Mesenchymal stem cell (in vitro differentiated cells and primary cell): ENCODE data around the gene GFOD1.

ENCODE experiments used
- DNase-seq: peaks from one replicate; pipeline ENCODE4 v3.0.0-alpha.2; 2013
- H2AFZ ChIP-seq: one replicate; pipeline ENCODE4 v1.6.1; 2013; ENCODE audit warnings: low read depth, mild to moderate bottlenecking, control low read depth, inconsistent platforms, low read length, moderate library complexity
- H2AK5ac ChIP-seq: 2 replicates; pipeline ENCODE4 v1.6.1; 2013; ENCODE audit warnings: low read length, moderate library complexity, mild to moderate bottlenecking, inconsistent platforms; ENCODE audit not compliant: severe bottlenecking
- H2BK120ac ChIP-seq: one replicate; pipeline ENCODE4 v1.6.1; 2013; ENCODE audit warnings: low read depth, mild to moderate bottlenecking, inconsistent platforms, low read length, moderate library complexity
- H2BK12ac ChIP-seq, 2 experiments: one replicate each; pipeline ENCODE4 v1.6.1; 2013; ENCODE audit warnings: inconsistent platforms in 2 of 2, low read length in 2 of 2, mild to moderate bottlenecking in 2 of 2, moderate library complexity in 2 of 2, control low read depth in 1 of 2
- H2BK15ac ChIP-seq: one replicate; pipeline ENCODE4 v1.6.1; 2013; ENCODE audit warnings: mild to moderate bottlenecking, low read depth, inconsistent platforms; ENCODE audit not compliant: poor library complexity, severe bottlenecking
- H2BK5ac ChIP-seq: 2 replicates; pipeline ENCODE4 v1.6.1; 2013; ENCODE audit warnings: low read depth, mild to moderate bottlenecking, low read length, control low read depth, inconsistent platforms; ENCODE audit not compliant: poor library complexity, severe bottlenecking
- H3K14ac ChIP-seq, 2 experiments: one replicate each; pipeline ENCODE4 v1.6.1; 2013; ENCODE audit warnings: inconsistent platforms in 2 of 2, low read length in 2 of 2, control low read depth in 1 of 2, mild to moderate bottlenecking in 1 of 2, moderate library complexity in 1 of 2
- H3K18ac ChIP-seq, 2 experiments: one replicate each; pipeline ENCODE4 v1.6.1; 2013; ENCODE audit warnings: inconsistent platforms in 2 of 2, low read length in 2 of 2, control low read depth in 1 of 2, low read depth in 1 of 2, mild to moderate bottlenecking in 1 of 2
- H3K23ac ChIP-seq, 2 experiments: one replicate each; pipeline ENCODE4 v1.6.1; 2013; ENCODE audit warnings: inconsistent platforms in 2 of 2, low read length in 2 of 2, mild to moderate bottlenecking in 2 of 2, moderate library complexity in 2 of 2, control low read depth in 1 of 2
- H3K27ac ChIP-seq: 2 replicates; pipeline ENCODE4 v1.5.1; 2013; ENCODE audit warnings: mild to moderate bottlenecking, moderate library complexity, low read length, control low read depth, inconsistent platforms; ENCODE audit not compliant: poor library complexity, severe bottlenecking
- H3K27me3 ChIP-seq, 2 experiments: 2 replicates each; pipeline versions ENCODE4 v1.6.1 to v1.7.0; 2013; ENCODE audit warnings: low read length in 2 of 2, mild to moderate bottlenecking in 2 of 2, moderate library complexity in 2 of 2, control low read depth in 1 of 2, inconsistent platforms in 1 of 2; ENCODE audit not compliant: control insufficient read depth in 1 of 2, insufficient read depth in 1 of 2
- H3K36me3 ChIP-seq, 2 experiments: 2 replicates each; pipeline versions ENCODE4 v1.6.1 to v1.7.0; 2013; ENCODE audit warnings: low read length in 2 of 2, control low read depth in 1 of 2, inconsistent platforms in 1 of 2, low read depth in 1 of 2, mild to moderate bottlenecking in 1 of 2; ENCODE audit not compliant: insufficient read depth in 2 of 2, control insufficient read depth in 1 of 2
- H3K4ac ChIP-seq, 2 experiments: one replicate each; pipeline ENCODE4 v1.6.1; 2013; ENCODE audit warnings: inconsistent platforms in 2 of 2, low read length in 2 of 2, mild to moderate bottlenecking in 2 of 2, moderate library complexity in 2 of 2, control low read depth in 1 of 2, low read depth in 1 of 2
- H3K4me1 ChIP-seq: 2 replicates; pipeline ENCODE4 v1.6.1; 2013; ENCODE audit warnings: low read depth, low read length, control low read depth; ENCODE audit not compliant: control insufficient read depth, insufficient read depth
- H3K4me2 ChIP-seq: 2 replicates; pipeline ENCODE4 v1.6.1; 2013; ENCODE audit warnings: low read length, mild to moderate bottlenecking, inconsistent platforms; ENCODE audit not compliant: poor library complexity, severe bottlenecking
- H3K4me3 ChIP-seq, 2 experiments: 2 replicates each; pipeline versions ENCODE4 v1.5.1 to v1.7.0; 2013; ENCODE audit warnings: low read length in 2 of 2, mild to moderate bottlenecking in 2 of 2, control low read depth in 1 of 2, low read depth in 1 of 2; ENCODE audit not compliant: insufficient read depth in 1 of 2
- H3K79me1 ChIP-seq: replicated peaks from 2 replicates; pipeline ENCODE4 v1.6.1; 2013; ENCODE audit warnings: mild to moderate bottlenecking, control low read depth, low read length, inconsistent platforms; ENCODE audit not compliant: poor library complexity, severe bottlenecking
- H3K9ac ChIP-seq: 2 replicates; pipeline ENCODE4 v1.7.0; 2013; ENCODE audit warnings: mild to moderate bottlenecking, low read length, moderate library complexity
- H3K9me3 ChIP-seq: 2 replicates; pipeline ENCODE4 v1.7.0; 2013; ENCODE audit warnings: mild to moderate bottlenecking, low read length; ENCODE audit not compliant: control insufficient read depth
- H4K8ac ChIP-seq: one replicate; pipeline ENCODE4 v1.6.1; 2013; ENCODE audit warnings: inconsistent platforms, mild to moderate bottlenecking, low read length, moderate library complexity
- H4K91ac ChIP-seq: one replicate; pipeline ENCODE4 v1.6.1; 2013; ENCODE audit warnings: mild to moderate bottlenecking, low read length, inconsistent platforms
- WGBS: methylation state at CpG from one replicate; pipeline ENCODE4 v1.1.7; 2013; ENCODE audit warnings: mixed read lengths; 5-methylcytosine and 5-hydroxymethylcytosine counted together

Gene GFOD1

DNA sequence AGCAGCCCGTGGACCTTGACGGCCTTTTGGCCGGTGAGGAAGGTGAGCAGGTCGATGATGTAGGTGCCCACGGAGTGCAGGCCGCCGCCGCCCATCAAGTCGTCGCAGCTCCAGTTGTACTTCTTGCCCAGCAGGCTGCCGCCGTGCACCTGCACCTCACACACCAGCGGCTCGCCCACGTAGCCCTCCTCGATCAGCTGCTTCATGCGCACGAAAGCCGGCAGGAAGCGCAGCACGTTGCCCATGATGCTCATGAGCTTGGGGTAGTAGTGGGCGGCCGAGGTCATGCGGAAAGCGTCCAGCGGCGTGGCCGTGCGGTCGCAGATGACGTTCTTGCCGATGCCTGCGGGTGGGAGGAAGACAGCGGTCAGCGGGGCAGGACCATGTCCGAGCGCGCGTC lies 122.1 kb downstream of the GFOD1 start:
- H3K4me3 ChIP-seq: peak overlapping the region in 1 of 2 experiments; percentile 17
- H2AFZ ChIP-seq: no peak overlapping the region
- peaks cover 12% of the 10 kb centered on the region for H3K4me1 ChIP-seq
- no peak overlapping the region for H4K8ac ChIP-seq
- H2BK12ac ChIP-seq: no peak overlapping the region
- no peak overlapping the region for H2BK120ac ChIP-seq
- H3K36me3 ChIP-seq: peaks cover 0 to 11% of the 10 kb centered on the region in 2 experiments
- no peaks in the 10 kb centered on the region for H3K9me3 ChIP-seq
- H3K14ac ChIP-seq: no peak overlapping the region
- no peak overlapping the region for H3K4ac ChIP-seq
- H3K27ac ChIP-seq: no peak overlapping the region
- no peak overlapping the region for H3K9ac ChIP-seq
- no peak overlapping the region for H2BK15ac ChIP-seq
- H2AK5ac ChIP-seq: no peak overlapping the region
- no peak overlapping the region for H2BK5ac ChIP-seq
- peak overlapping the region; percentile 45 for H4K91ac ChIP-seq
- DNase-seq: no peak
- peaks cover 2% of the 10 kb centered on the region for H3K79me1 ChIP-seq
- H3K27me3 ChIP-seq: no peaks in the 10 kb centered on the region
- 98% methylated on average over 33 of the region's 39 CpGs for WGBS
- no peak overlapping the region for H3K23ac ChIP-seq
- H3K4me2 ChIP-seq: no peak overlapping the region
- no peak overlapping the region for H3K18ac ChIP-seq

DNA sequence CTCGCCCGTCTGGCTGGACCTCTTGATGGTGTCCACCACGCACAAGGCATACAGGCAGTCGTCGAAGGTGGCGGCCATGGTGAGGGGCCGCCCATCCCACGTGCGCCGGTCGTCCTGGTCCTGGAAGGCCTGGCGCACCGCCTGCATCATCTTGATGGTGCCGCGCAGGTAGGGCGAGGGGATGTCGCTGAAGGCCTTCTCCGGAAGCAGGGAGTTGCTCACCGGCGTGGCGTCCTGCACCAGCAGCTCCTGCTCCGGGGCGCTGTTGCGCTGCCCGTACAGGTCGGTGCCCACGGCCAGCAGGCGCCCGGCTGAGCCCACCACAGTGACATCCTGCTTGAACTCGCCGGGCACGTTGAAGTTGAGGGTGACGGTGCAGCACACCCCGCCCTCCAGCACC lies 122.6 kb downstream of the GFOD1 start:
- H3K79me1 ChIP-seq: peaks cover 2% of the 10 kb centered on the region
- 97% methylated on average over 34 of the region's 34 CpGs for WGBS
- H4K91ac ChIP-seq: peak overlapping the region; percentile 45
- DNase-seq: no peak
- H2AK5ac ChIP-seq: no peak overlapping the region
- H4K8ac ChIP-seq: no peak overlapping the region
- H2AFZ ChIP-seq: no peak overlapping the region
- H3K14ac ChIP-seq: no peak overlapping the region
- no peak overlapping the region for H3K4ac ChIP-seq
- no peak overlapping the region for H3K23ac ChIP-seq
- H3K4me2 ChIP-seq: no peak overlapping the region
- H2BK5ac ChIP-seq: no peak overlapping the region
- no peak overlapping the region for H3K18ac ChIP-seq
- H3K27ac ChIP-seq: no peak overlapping the region
- H3K4me1 ChIP-seq: peaks cover 12% of the 10 kb centered on the region
- peaks cover 0 to 11% of the 10 kb centered on the region in 2 experiments for H3K36me3 ChIP-seq
- no peak overlapping the region for H2BK120ac ChIP-seq
- no peaks in the 10 kb centered on the region for H3K27me3 ChIP-seq
- H2BK15ac ChIP-seq: no peak overlapping the region
- no peaks in the 10 kb centered on the region for H3K9me3 ChIP-seq
- H3K9ac ChIP-seq: no peak overlapping the region
- no peak overlapping the region for H3K4me3 ChIP-seq
- no peak overlapping the region for H2BK12ac ChIP-seq

DNA sequence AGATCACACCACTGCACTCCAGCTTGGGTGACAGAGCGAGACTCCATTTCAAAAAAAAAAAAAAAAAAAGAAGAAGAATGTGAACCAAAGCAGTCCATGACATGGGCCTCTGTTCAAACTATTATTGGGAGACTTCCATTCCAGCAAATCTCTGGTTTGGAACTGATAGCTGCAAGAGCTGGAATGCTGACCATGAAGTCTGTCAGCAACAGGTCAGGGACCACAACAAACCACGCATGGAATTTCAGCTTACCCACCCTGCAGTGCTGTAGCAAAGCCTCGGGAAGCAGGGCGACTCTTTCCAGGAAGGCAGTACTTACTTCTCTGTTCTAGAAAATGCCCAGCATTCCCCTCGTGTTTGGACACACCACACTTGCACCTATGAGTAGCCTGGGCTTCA lies 125.0 kb downstream of the GFOD1 start:
- Histone ChIP-seq H3K4me1 (peaks cover 16% of the 10 kb centered on the region), H3K9ac (no peak overlapping the region), H3K27me3 (no peaks in the 10 kb centered on the region), H3K4me3 (no peak overlapping the region), H3K79me1 (no peaks in the 10 kb centered on the region), H3K36me3 (peaks cover 0 to 11% of the 10 kb centered on the region in 2 experiments), H3K27ac (peak overlapping the region; percentile 79), H2BK120ac (no peak overlapping the region), H2BK15ac (no peak overlapping the region), H3K14ac (no peak overlapping the region), H4K91ac (no peak overlapping the region), H3K4me2 (no peak overlapping the region), H2AFZ (no peak overlapping the region), H3K4ac (no peak overlapping the region), H3K9me3 (no peaks in the 10 kb centered on the region), H3K18ac (no peak overlapping the region), H3K23ac (no peak overlapping the region), H2BK5ac (no peak overlapping the region), H2BK12ac (no peak overlapping the region), H4K8ac (no peak overlapping the region), H2AK5ac (no peak overlapping the region)
- WGBS: 93% methylated on average over 4 of the region's 5 CpGs
- peak; percentile 3 for DNase-seq

DNA sequence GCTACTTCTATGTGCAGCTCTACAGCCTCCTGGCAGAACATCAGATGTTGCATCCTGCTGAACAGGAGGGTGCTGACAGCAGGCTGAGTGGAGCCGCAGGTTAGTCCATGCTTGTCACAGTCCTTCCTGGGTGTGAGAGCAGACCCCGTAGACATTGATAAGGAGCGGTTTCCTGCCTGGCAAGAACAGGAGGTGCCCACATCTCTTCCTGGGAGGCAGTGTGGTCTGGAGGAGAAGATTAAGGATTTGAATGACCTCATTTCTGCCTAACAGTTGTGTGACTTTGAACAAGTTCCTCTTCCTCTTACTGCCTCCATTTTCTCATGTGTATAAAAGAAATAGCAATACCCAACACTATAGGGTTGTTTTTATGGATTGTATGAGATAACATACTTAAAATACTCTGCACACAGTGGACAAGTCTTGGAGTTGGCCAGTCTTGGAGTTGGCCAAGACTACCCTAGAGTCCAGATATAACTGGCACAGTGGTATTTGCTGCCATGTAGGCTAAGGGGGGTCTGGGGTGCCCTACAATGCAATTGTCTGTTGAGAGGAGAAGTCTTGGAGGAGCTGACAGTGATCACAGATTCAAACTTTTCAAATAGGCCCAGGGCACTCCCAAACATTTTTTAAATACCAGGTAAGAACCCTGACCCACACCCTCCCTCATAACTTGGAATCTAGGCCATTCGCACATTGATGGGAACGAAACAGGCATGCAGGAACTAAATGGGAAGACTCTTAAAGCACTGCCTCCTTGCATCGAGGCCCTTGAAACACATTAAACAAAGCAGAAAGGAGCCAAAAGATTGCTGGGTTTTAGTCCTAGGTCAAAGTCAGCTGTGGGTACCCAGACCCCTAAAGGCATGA lies 126.5 kb downstream of the GFOD1 start:
- no peak overlapping the region for H2AFZ ChIP-seq
- H2BK12ac ChIP-seq: no peak overlapping the region
- peaks cover 19% of the 10 kb centered on the region for H3K4me1 ChIP-seq
- H3K79me1 ChIP-seq: no peaks in the 10 kb centered on the region
- H3K4ac ChIP-seq: no peak overlapping the region
- H3K9me3 ChIP-seq: no peaks in the 10 kb centered on the region
- H3K23ac ChIP-seq: no peak overlapping the region
- no peak overlapping the region for H4K91ac ChIP-seq
- no peak overlapping the region for H3K18ac ChIP-seq
- no peak overlapping the region for H3K4me2 ChIP-seq
- H2BK120ac ChIP-seq: no peak overlapping the region
- no peak overlapping the region for H2BK5ac ChIP-seq
- H3K36me3 ChIP-seq: peaks cover 0 to 11% of the 10 kb centered on the region in 2 experiments
- no peak for DNase-seq
- H2BK15ac ChIP-seq: no peak overlapping the region
- H3K9ac ChIP-seq: no peak overlapping the region
- no peak overlapping the region for H2AK5ac ChIP-seq
- H3K4me3 ChIP-seq: no peak overlapping the region
- no peak overlapping the region for H4K8ac ChIP-seq
- H3K27ac ChIP-seq: no peak overlapping the region
- no peaks in the 10 kb centered on the region for H3K27me3 ChIP-seq
- WGBS: 78% methylated on average over 6 of the region's 6 CpGs
- no peak overlapping the region for H3K14ac ChIP-seq
